HG02798 (cell line): ENCODE data around the gene CPNE4.

Experiments used
- ATAC-seq: cut with Tn5 transposase; IDR thresholded peaks from one replicate; pipeline ENCODE4 v1.9.1; 2021; ENCODE audit warnings: mild to moderate bottlenecking; ENCODE audit not compliant: unreplicated experiment, poor library complexity

The CPNE4 gene

DNA sequence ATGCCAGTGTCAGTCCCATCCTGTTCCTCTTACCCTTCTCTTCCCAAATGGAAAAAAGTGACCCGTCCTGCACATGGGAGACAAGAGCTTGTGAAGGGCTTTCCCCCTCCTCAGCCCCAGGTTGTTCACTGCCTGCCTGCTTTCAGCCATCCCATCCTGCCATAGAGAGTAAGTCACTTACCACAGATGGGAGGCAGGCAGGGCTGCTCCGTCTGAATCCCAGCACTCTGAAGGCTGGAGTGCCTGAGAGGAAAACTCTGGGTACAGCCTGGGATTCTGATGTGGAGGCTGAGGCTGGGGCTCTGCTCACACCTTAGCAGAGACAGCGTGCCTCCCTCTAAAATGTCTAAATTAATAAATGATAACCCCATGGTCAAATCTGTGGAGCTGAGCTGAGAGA lies 14.8 kb downstream of the CPNE4 start:
- no peak for ATAC-seq

DNA sequence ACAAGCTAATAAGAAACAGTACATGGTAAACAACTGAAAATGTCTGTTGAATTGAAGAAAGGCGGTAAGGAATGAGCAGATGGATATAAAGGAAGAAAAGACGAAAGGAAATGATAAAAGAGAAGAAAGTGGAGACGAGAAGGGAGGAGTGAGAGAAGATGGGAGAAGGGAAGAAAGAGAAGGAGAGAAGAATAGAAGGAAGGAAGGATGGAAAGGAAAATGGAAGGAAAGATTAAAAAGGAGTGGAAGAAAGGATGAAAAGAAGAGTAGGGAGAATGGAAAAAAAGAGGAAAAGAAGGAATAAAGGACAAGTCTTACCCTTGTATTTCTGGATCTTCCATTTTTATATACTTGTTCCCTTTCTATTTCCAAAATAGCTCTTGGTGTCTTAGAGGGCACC lies 17.7 kb downstream of the CPNE4 start:
- ATAC-seq, result no peak

DNA sequence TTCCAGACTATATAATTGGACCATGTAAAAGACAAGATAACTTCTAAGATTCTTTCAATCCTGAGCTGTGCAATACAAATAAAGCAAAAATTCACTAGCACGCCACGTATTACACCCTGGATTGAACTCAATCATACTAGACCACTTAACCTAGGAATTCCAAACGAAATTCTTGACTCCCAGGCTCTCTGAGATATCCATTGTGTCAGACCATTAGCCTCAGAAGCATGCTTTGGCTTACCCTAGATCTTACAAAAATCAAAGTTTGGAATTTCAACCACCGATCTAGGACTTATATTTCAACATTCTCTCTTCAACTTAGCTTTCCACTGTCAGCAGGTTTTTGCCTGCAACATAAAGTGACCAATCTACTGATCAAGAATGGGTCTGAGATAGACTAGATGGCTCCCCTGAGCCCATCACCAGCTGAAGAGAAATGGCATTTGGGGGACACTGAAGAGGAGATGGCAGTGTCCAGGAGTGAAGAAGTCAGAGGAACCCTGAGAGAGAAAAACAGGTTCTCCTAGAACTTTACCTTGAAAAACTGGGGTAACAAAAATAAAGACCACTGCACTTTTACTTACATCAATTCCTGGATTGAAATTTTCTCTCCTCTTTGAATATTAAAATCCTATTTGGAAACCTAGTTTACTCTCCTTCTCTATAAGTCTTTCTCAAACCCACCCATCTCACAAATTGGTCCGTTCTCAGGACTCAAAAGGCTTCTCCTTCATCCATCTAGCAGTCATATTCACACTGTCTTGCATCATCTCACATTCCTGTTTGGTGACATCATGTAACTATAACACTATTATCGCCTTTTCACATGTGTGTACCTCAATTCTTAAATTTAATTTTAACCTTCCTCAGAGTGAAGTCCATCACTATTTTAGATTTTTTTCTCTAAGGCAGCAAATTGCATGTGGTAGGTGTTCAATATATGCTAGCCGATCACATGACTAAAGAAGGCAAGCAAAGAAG lies 18.5 kb downstream of the CPNE4 start:
- ATAC-seq, result no peak

DNA sequence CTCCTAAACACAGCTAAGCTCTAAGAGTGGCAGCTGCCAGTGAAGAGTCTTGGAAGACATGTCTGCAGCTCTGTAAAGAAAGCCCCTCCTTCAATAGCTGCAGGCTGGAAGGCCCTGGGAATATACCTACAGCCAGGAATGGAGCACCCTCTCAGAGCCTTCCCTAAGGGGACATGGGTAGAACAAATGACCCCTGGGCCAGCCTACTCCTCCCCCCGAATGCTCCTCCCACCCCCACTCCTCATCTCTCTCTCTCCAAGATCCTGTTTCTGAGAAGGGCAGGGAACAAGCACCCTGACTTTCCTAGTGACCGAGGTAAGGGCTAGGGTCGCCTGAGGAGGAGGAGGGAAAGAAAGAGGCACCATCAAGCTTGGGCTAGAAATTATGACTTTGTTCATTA lies 20.7 kb downstream of the CPNE4 start:
- ATAC-seq, result no peak

DNA sequence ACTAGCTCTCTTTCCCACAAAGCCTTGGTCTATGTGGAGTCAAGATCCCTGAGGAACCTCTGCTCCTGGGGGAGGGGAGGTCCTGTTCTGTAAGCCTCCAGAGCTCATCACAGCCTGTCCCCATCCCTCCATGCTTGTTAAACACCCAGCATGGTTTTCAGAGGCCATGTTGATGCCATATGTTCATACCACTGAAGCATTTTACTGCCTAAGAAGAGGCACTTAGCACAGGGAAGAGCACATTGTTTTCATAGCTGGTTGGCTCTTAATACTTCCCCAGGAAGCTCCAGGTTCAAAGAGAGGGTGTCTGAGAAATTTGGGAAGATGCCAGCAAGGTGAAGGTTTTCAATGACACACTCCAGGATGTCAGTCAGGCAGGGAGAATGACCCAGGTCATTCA lies 25.6 kb downstream of the CPNE4 start:
- ATAC-seq, result no peak

DNA sequence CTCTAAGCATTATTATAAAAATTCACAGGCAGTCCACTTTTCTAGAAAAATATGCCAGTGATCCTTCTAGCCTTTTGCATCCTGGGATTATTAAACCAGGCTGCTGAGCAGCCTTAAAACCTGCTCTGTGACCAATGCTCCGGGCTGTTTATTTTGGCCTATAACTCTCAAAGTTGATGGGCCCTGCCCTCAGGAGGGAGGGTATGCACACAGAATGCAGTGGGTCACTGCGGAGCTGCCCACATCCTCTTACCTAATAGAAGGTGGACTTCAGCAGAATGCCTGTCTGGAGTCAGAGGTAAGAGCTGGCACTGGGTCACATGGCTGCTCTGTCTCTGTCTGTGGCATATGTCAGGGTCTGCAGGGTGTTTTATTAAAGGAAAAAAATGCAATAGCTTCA lies 26.0 kb downstream of the CPNE4 start:
- no peak for ATAC-seq

DNA sequence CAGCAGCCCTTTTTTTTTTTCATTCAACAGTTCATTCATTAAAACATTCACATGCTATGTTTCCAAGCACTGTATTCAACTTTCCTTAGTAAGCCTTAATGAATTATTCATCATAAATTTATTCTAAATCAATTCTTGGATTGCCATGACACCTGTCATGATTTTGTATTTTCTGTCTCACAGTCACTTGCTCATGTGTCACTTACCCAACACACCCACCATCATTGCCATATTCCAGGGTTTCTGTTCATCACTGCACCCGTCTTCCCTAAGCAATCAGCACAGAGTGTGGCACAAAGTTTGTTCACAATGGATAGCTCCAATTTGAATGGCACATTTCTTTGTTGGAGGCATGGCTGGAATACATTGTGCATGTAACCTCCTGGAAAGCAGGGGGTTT lies 27.2 kb downstream of the CPNE4 start:
- ATAC-seq, result no peak

DNA sequence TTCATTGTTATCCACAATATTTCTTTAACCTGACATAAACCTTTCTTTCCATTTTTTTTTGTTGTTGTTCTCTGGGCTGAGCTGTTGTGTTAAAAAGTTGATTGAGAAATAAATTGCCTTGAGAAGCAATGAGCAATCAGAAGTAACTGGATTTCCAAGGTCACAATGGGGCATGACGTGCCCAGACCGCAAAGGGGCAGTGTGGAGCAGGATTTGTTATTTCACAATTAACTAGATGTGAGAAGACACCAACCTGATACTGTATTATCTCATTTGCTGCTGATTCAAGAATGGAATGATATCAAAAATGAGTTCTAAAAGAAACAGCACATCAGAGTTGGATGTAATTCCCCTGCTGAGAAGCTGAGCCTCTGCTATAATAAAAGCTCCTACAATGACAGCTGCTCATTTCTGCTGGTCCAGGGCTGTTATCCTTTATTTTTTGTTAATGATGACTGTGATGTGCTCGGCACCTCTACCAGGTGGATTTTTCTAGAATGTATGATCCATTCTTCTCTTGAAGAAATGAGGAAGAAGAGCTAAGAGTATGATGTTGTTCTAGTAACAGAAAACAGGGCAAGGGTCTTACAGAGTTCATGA lies 28.1 kb downstream of the CPNE4 start:
- no peak for ATAC-seq

DNA sequence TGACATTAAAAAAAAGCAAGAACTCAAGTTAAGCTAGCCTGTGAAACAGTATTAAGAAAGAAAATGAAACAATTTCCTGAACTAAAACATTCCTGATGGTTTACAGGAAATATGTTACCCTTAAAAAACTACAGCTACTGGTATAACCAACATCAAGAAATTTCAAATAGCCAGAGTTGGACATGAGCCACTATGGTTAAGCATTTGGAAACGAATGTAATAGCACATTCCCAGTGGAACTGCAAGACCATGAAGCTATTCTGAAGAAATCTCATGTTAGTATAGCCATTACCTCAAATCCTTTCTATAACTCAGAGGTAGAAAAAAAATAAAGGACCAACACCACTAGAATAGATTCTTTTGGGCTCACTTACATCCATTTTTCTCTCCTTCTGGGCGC lies 30.2 kb downstream of the CPNE4 start:
- ATAC-seq, result no peak

DNA sequence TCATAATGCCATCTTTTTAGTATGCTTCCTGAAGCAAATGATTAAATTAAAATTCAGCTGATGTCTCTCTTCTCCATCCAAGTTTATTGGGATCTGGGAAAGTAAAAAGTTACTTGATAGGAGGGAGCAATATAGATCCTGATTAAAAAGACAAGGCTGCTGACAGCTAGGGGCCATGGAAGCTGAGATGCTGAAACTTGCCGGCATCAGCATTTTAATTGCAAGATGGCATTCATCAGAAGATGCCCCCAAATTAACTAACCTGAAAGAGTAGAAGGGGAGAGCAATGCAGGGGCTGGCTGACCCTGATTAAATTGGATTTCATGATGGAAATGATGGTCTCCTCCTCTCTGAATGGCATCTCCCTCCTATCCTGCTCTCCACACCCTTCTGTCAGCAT lies 31.1 kb downstream of the CPNE4 start:
- no peak for ATAC-seq

DNA sequence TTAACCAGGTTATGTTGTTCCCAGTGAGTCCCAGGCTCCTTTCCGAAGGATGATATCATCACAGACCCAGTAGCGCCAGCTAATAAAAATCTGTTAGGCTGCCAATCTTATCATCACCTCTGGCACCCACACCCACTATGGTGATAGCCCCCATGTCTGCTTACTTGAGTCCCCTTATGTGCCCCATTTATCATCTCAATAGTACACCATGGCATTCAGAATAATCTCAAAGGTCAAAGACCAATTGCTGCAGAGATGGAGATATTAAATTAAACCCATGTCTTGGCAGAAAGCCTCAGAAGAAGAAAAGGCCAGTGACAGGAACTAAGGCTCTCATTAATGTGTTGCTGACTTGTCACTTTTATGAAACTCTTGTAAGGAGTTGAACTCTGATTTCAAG lies 32.8 kb downstream of the CPNE4 start:
- ATAC-seq, result no peak

DNA sequence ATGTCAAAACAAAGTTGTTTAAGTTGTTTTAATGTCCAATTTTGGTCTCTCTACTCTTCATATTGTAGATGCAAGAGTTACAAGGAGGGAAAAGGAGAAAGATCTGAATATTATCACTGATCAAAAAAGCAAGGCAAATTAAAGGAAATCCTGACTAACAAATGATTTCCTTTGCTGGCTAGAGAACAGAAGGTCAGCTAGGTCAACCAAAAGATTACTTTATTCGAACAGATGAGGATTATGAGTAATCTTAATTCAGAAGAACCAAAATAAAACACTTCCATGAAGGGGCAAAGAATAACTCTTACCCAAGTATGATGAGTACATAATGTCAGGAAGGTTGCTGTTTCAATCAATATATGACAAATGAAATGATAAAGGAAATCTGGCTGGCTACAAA lies 33.8 kb downstream of the CPNE4 start:
- ATAC-seq, result no peak

DNA sequence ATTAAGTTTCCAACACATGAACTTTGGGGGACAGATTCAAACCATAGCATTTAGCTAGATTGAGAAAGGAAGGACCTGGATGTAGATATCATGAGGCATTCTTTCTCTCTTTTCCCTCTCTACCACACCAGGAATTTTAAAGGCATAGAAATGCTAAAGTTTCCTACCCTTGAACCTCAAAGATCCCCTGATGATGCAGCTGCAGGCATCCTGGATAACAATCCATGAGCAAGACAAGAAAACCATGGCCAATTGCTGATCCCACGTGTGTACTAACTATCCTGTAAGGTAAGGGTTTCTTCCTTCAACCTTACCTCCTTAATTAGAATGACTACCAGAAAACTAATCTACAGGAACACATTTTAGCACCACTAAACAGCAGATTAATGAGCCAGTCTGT lies 36.8 kb downstream of the CPNE4 start:
- no peak for ATAC-seq

DNA sequence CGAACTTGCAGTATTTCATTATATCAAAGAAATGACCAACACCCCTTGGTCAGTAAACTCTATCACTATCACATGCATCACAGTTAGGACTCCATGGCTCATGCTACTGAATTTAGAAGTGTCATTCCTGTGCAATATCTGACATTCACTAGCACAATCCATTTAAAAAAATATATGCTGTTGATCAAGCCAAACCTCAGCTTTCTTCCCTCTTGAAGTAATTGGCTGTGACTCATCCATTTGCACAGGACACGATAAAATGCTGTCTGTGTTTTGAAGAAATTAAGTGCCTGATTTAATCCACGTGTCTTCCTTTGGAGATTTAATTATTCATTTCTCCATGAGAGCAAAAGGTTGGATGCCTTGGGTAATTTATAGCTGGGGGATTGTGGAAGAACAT lies 38.9 kb downstream of the CPNE4 start:
- no peak for ATAC-seq

DNA sequence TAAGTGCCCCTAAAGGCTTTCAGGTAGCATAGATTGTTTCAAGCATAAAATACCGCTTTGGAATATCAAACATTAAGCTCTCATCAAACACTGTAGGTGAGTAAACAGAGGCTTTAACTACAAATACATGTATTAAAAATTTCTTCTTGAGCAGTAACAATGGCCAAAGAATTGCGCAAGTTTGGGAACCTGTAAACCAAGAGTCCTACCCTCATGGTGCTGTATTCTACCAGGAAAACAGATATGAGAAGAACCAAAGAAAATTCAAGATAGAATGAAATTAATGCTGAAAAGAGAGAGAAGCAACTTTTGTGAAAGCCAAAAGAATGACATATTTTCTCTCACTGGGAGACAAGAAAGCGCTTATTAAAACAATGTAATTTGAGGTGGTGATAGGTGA lies 45.5 kb downstream of the CPNE4 start:
- ATAC-seq, result no peak

DNA sequence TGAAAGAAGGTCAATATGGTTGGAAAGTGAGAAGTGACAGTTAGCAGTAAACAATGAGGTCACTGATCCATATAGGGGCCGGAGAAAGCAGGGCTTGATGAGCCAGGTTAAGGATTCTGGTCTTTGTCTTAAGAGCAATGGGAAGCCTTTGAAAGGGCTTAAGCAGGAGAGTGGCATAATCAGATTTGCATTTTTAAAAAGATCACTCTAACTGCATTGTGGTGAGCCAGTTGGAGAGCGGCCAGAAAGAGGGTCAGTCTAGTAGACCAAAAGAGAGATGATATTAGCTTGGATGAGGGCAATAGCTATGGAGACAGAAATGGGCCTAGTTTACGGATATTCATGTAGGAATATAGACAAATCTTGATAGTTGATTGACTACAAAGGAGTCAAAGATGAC lies 46.6 kb downstream of the CPNE4 start:
- no peak for ATAC-seq

DNA sequence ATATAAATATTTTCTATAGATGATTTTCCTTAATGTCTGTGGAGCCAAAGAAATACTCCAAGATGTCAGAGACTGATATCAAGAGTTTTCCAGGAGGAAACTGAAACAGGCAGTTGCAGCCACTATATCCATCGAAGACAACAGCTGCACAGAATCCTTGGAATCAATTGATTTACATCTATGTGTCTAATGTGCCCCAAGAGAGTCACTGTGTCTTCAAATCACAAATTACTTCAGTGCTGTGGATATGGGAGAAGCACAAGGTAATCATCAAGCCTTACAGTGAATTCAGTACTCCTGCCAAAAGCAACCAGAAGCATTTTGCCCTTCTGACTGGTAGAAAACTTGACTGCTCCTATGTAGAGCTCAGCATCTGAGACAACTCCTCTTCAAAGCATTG lies 51.1 kb downstream of the CPNE4 start:
- ATAC-seq, result no peak

DNA sequence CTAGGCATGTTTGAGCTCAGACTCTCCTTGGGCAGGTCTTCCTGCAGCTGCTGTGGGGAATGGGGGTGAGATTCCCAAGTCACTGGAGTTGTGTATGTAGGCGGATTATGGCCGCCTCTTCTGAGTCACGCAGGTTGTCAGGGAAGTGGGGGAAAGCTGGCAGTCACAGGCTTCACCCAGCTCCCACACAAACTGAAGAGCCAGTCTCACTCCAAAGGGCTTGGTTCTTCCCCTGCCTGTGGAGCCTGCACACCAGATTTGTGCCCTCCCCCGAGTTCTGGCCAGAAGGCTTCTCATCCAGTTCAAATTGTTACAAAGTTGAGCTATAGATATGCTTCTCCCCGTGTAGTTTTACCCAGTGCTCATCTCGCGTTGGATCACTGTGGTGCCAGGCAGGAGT lies 53.5 kb downstream of the CPNE4 start:
- ATAC-seq, result no peak

DNA sequence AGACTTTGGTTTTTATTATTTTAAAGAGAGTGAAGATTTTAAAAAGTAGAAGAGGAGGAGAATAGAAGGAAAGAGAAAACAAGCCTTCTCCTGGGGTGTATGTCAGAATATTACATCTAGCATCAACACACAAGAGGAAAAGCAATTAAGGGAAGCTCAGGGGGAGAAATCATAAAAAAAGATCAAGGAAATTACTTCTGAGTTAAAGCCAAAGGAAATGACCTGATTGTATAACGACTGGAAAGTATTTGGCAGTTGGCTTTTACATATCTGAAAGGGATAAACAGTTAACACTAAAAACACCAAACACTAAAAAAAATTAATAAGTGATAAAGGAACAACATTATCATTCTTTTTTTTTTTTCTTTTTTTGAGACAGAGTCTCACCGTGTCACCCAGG lies 58.4 kb downstream of the CPNE4 start:
- no peak for ATAC-seq

DNA sequence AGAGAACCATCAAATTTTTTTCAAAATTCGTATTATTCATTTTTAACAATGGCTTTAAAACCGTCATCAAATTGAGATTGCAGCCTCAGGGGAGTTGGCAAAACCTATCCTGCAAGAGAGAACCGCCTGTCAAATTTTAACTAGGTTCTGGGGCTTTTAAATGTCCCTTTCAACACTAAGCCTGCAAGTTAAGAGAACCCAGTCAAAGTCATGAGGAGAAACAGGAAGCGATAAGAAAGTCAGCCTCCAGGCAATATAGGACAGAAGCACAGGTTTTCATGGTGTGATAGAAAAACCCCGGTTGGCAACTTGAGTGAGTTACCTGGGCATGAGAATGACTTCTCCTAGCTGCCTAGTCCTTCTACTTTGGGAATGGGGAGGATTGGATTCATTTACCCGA lies 59.8 kb downstream of the CPNE4 start:
- ATAC-seq, result no peak

DNA sequence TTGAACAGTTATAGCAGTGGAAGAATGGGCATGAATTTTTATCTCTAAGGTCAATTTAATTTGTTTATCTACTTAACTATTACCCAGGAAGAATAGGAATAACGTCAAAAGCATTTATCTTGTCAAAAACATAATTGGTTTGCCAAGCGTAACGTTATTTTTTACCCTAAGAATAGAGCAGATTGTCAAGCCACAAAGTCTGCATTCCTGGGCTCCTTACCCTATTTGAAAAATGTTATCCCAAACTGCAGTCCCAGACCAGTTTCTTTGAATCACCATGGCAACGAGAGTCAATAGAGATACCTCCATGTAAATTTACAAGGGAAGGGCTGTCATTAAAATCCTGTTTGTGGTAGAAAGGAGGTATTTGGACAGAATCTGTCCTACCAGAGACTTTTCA lies 61.1 kb downstream of the CPNE4 start:
- no peak for ATAC-seq

DNA sequence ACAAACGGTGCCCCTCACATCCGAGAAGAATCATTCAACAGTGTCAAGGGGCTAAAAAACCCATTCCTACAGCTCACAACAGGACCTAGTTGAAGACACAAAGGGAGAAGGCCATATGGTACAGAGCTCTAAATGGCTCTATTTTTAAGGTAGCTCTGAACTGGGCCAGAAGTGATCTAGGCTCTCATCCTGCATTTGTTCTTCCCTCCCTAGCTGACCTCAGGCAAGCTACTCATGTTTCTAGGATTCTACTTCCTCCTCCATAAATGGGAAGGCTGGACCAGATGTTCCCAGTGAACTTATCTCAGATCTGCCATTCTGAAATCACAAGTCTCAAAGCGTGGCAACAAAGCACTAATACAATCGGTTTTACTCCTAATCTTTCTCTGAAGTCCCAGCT lies 62.3 kb downstream of the CPNE4 start:
- no peak for ATAC-seq
